ENCODE results near the gene SLC23A2.
"Not testable (repeated sequence)": the region's sequence is repeated elsewhere in the genome, so short reads cannot be mapped to it uniquely, and the experiment has no call there.

Gene SLC23A2

GRCh38 chr20:5005326-5005725 lies 4.0 kb upstream of the SLC23A2 start:
- DNase-seq = no peak

- not testable (repeated sequence) for DNase-seq
These were observed 3.5 kb upstream of the SLC23A2 start for GRCh38 chr20:5004825-5005224.

GRCh38 chr20:5003626-5004025 lies 2.3 kb upstream of the SLC23A2 start:
- DNase-seq = no peak

- peak in 1 of 2 experiments; percentile 10 for DNase-seq
These were observed 735 bp upstream of the SLC23A2 start for GRCh38 chr20:5002077-5002413.

- DNase-seq = peak; percentile 13 to 33
These were observed 792 bp downstream of the SLC23A2 start for GRCh38 chr20:5000263-5001173.

GRCh38 chr20:4999788-5000187 lies 1.5 kb downstream of the SLC23A2 start:
- no peak for DNase-seq

- DNase-seq = no peak
These were observed 3.1 kb downstream of the SLC23A2 start for GRCh38 chr20:4998160-4998651.

GRCh38 chr20:4997222-4997621 lies 4.1 kb downstream of the SLC23A2 start:
- DNase-seq = no peak

GRCh38 chr20:4989570-4989969 lies 11.7 kb downstream of the SLC23A2 start:
- peak; percentile 26 to 45 for DNase-seq

GRCh38 chr20:4987130-4987529 lies 14.2 kb downstream of the SLC23A2 start:
- DNase-seq = no peak

GRCh38 chr20:4985658-4986057 lies 15.7 kb downstream of the SLC23A2 start:
- no peak for DNase-seq

- DNase-seq = no peak
These were observed 19.0 kb downstream of the SLC23A2 start for GRCh38 chr20:4982281-4982680.

GRCh38 chr20:4979841-4980410 lies 21.4 kb downstream of the SLC23A2 start:
- DNase-seq = no peak

- no peak for DNase-seq
These were observed 23.0 kb downstream of the SLC23A2 start for GRCh38 chr20:4978050-4978918.

GRCh38 chr20:4976014-4976413 lies 25.3 kb downstream of the SLC23A2 start:
- DNase-seq = not testable (repeated sequence)

- DNase-seq = peak; percentile 37 to 53
These were observed 27.8 kb downstream of the SLC23A2 start for GRCh38 chr20:4973330-4974097.

GRCh38 chr20:4972506-4973251 lies 28.6 kb downstream of the SLC23A2 start:
- no peak for DNase-seq

- DNase-seq = no peak
These were observed 30.2 kb downstream of the SLC23A2 start for GRCh38 chr20:4971064-4971463.

- DNase-seq = no peak
These were observed 33.4 kb downstream of the SLC23A2 start for GRCh38 chr20:4967752-4968477.

- DNase-seq = no peak
These were observed 34.2 kb downstream of the SLC23A2 start for GRCh38 chr20:4966826-4967751.

All from activated CD4-positive, alpha-beta T cell treated with anti-CD3 and anti-CD28 coated beads, Interleukin-2, amount 50 U/mL, for 48 hours (primary cell).